OCI-LY7 (cell line): ENCODE results near the gene SNX25. TPM values are rescaled to one million over a fixed set of nuclear protein-coding genes. Genes with fewer than 3 reads are reported as not detected.

Experiments
- BruUV-seq: library from RNA; stranded (reverse); fragments of 400-500 nt; replicated peaks from 2 replicates; lab custom pipeline; 2021; lab: Mats Ljungman, UMichigan
- CTCF ChIA-PET: fragments of 300-600 bp; sonication (Branson Sonifier 250); formaldehyde crosslinking; loops from one replicate; lab custom pipeline; 2022; ENCODE audit warnings: antibody characterized with exemption; ENCODE audit not compliant: unreplicated experiment; lab: Charles Lee
- POLR2A ChIA-PET: fragments of 300-600 bp; sonication (Branson Sonifier 250); formaldehyde crosslinking; loops from one replicate; lab custom pipeline; 2022; ENCODE audit warnings: antibody characterized with exemption; lab: Charles Lee
- DNase-seq: peaks from one replicate; pipeline ENCODE4 v3.0.0-alpha.2; 2015; ENCODE audit warnings: low spot score
- H2AFZ ChIP-seq: fragments of 200-600 bp; sonication (generic), shearing (Covaris generic); 2 replicates; pipeline ENCODE4 v1.6.1; 2014; ENCODE audit warnings: mild to moderate bottlenecking, antibody characterized with exemption, low read length, moderate library complexity
- H3K27ac ChIP-seq: fragments of 200-600 bp; sonication (generic); 2 replicates; pipeline ENCODE4 v1.5.1; 2014; ENCODE audit warnings: mixed run types, low read depth, mild to moderate bottlenecking, moderate library complexity, low read length, inconsistent platforms; ENCODE audit not compliant: poor library complexity, severe bottlenecking
- H3K36me3 ChIP-seq: fragments of 200-600 bp; sonication (generic); 2 replicates; pipeline ENCODE4 v1.6.1; 2014; ENCODE audit warnings: mild to moderate bottlenecking, antibody characterized with exemption, low read length, moderate library complexity, mixed read lengths; ENCODE audit not compliant: insufficient read depth
- H3K4me1 ChIP-seq: fragments of 200-600 bp; sonication (generic); 2 replicates; pipeline ENCODE4 v1.5.1; 2014; ENCODE audit warnings: mild to moderate bottlenecking, low read length; ENCODE audit not compliant: insufficient read depth, poor library complexity, severe bottlenecking
- H3K4me2 ChIP-seq: fragments of 200-600 bp; sonication (generic); 2 replicates; pipeline ENCODE4 v1.6.1; 2014; ENCODE audit warnings: mild to moderate bottlenecking, low read length
- H3K4me3 ChIP-seq: fragments of 200-600 bp; sonication (generic); 2 replicates; pipeline ENCODE4 v1.5.1; 2014; ENCODE audit warnings: mild to moderate bottlenecking, low read depth, low read length; ENCODE audit not compliant: poor library complexity, severe bottlenecking
- H3K79me2 ChIP-seq: fragments of 200-600 bp; sonication (generic); 2 replicates; pipeline ENCODE4 v1.6.1; 2016; ENCODE audit warnings: low read depth, mild to moderate bottlenecking, low read length, moderate library complexity, mixed read lengths; ENCODE audit not compliant: insufficient read depth
- H3K9me2 ChIP-seq: fragments of 200-600 bp; sonication (generic); 2 replicates; pipeline ENCODE4 v1.6.1; 2016; ENCODE audit warnings: mild to moderate bottlenecking, low read length, mixed read lengths; ENCODE audit not compliant: insufficient read depth
- H3K9me3 ChIP-seq: fragments of 200-600 bp; sonication (generic); 2 replicates; pipeline ENCODE4 v1.6.1; 2014; ENCODE audit warnings: mild to moderate bottlenecking, mixed run types, low read length, mixed read lengths
- H4K20me1 ChIP-seq: fragments of 200-600 bp; sonication (generic); 2 replicates; pipeline ENCODE4 v1.6.1; 2014; ENCODE audit warnings: mild to moderate bottlenecking, antibody characterized with exemption, low read length, moderate library complexity, mixed read lengths; ENCODE audit not compliant: insufficient read depth
- EZH2phosphoT487 ChIP-seq: fragments of 200-600 bp; sonication (generic); IDR thresholded peaks from 2 replicates; pipeline ENCODE4 v1.6.1; 2018; ENCODE audit warnings: low read depth, borderline replicate concordance, mild to moderate bottlenecking, mixed run types, antibody characterized with exemption, low read length, moderate library complexity, mixed read lengths
- intact Hi-C: fragments of 100-400 bp; cut with micrococcal nuclease; formaldehyde crosslinking; loops from one replicate; pipeline ENCODE4 v1.10.0; 2022; ENCODE audit not compliant: unreplicated experiment
- total RNA-seq, 2 experiments: library from RNA; depleted of rRNA in 1 of 2; stranded (reverse); fragments of >200 nt in 1 of 2; shearing (Covaris generic) in 1 of 2; gene quantifications; 2 replicates each; pipeline ENCODE4 v1.2.3, GENCODE V29; 2014 to 2022
- TF ChIP-seq, protein P1 (sequence below): fragments of 200-600 bp; sonication (generic); conservative IDR thresholded peaks from 2 replicates; pipeline ENCODE4 v1.5.1; 2014; ENCODE audit warnings: mild to moderate bottlenecking, antibody characterized with exemption, low read length, moderate library complexity, mixed read lengths

The SNX25 gene
- total RNA-seq, 2 experiments from 2014 or later = 33.7 to 55.6 TPM

DNA sequence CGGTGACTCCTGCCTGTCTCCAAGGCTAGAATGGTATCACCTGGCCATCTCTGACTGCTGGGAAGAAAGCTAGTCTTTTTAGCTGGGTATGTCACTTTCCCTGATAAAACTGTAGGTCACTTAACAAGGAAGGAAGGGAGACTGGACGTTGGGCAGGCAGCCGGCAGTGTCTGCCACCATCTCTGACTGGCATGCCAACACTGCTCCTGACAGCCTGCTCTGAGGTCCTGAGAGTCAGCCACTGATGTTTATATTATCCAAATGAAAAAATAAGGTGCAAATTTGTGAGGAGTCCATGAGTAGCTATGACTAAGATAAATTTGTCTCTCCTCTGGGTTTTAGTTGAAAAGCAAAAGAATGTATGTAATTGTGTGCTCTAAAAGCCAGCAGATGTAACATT is 77.2 kb downstream of the SNX25 start:
- Histone ChIP-seq H3K36me3 (peaks cover 27% of the 10 kb centered on the region; the same call in 1 of the 2 replicates), H4K20me1 (no peaks in the 10 kb centered on the region), H3K9me2 (no peaks in the 10 kb centered on the region), H3K9me3 (no peaks in the 10 kb centered on the region), H3K4me3 (no peak overlapping the region), H2AFZ (no peak overlapping the region), H3K79me2 (no peaks in the 10 kb centered on the region), H3K4me2 (no peak overlapping the region), H3K27ac (no peak overlapping the region), H3K4me1 (no peaks in the 10 kb centered on the region)
- BruUV-seq = no TSS peak
- CTCF ChIA-PET = no interaction called here
- no peak for DNase-seq
- TF ChIP-seq, protein P1, sequence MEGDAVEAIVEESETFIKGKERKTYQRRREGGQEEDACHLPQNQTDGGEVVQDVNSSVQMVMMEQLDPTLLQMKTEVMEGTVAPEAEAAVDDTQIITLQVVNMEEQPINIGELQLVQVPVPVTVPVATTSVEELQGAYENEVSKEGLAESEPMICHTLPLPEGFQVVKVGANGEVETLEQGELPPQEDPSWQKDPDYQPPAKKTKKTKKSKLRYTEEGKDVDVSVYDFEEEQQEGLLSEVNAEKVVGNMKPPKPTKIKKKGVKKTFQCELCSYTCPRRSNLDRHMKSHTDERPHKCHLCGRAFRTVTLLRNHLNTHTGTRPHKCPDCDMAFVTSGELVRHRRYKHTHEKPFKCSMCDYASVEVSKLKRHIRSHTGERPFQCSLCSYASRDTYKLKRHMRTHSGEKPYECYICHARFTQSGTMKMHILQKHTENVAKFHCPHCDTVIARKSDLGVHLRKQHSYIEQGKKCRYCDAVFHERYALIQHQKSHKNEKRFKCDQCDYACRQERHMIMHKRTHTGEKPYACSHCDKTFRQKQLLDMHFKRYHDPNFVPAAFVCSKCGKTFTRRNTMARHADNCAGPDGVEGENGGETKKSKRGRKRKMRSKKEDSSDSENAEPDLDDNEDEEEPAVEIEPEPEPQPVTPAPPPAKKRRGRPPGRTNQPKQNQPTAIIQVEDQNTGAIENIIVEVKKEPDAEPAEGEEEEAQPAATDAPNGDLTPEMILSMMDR = no peak
- no peak for TF ChIP-seq EZH2phosphoT487
- intact Hi-C loops = no loop called here
- POLR2A ChIA-PET = interaction anchor here (0.5 to 2.0 kb wide), 5 partner anchors 10 to 27 kb away, joined by 3 to 5 read pairs (median 3); no protein-coding TSS in a partner anchor

DNA sequence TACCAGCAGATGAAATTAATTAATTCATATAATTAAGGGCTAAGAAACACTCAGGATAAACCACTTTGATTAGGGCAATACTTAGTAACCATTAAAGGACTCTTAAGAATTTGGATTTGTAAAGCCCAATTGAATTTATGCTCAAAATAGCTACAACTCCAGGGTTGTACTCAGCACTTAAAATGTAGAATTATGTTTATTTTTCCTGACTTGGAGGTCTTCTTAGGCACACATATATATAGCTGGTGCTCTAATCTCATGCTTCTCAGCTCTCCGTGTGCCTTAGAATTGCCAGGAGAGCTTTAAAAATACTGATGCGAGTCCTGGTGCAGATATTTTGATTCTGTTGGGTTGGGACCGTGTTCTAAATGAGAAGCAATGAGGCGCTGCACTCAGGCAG is 77.6 kb downstream of the SNX25 start:
- no peak for DNase-seq
- no peak overlapping the region for H3K4me2 ChIP-seq
- ChIA-PET POLR2A (interaction anchor here (0.5 to 2.6 kb wide), 8 partner anchors 9 to 34 kb away, joined by 3 to 14 read pairs (median 4); no protein-coding TSS in a partner anchor), CTCF (no interaction called here)
- intact Hi-C loops = no loop called here
- H2AFZ ChIP-seq = no peak overlapping the region
- H3K9me3 ChIP-seq = no peaks in the 10 kb centered on the region
- H3K4me1 ChIP-seq = no peaks in the 10 kb centered on the region
- TF ChIP-seq, protein P1 = no peak
- TF ChIP-seq EZH2phosphoT487 = no peak
- peaks cover 32% of the 10 kb centered on the region for H3K36me3 ChIP-seq
- BruUV-seq = no TSS peak
- H3K27ac ChIP-seq = no peak overlapping the region
- H3K9me2 ChIP-seq = no peaks in the 10 kb centered on the region
- H3K79me2 ChIP-seq = no peaks in the 10 kb centered on the region
- H4K20me1 ChIP-seq = no peaks in the 10 kb centered on the region
- no peak overlapping the region for H3K4me3 ChIP-seq

DNA sequence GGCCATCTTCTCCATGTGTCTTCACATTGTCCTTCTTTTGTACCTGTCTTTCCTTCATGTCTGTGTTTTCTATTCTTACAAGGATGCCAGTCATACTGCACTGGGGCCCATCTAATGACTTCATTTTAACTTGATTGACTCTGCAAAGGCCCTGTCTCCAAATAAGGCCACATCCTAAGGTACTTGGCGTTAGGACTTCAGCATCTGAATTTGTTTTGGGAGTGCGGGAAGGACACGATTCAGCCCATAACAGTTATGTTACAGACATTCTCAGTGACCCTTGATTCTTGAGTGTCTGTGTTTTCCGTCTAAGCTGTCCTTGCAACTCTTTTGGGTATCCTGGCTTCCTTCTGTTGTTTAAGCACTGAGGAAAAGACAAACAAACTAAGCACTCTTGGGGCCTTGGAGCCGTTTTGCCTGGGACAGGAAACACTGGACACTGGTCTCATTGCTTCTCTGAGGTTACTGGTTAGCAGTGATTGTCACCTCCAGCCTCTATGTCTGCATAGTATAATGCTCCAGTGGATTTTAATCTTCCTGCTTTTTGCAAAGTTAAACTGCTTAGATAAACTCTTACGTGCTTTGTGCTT is 80.7 kb downstream of the SNX25 start:
- TF ChIP-seq, protein P1 = no peak
- H3K4me3 ChIP-seq = no peak overlapping the region
- CTCF ChIA-PET = no interaction called here

More for the DNA sequence above, 80.7 kb downstream of the SNX25 start:
- no peak for DNase-seq
- H2AFZ ChIP-seq = no peak overlapping the region
- intact Hi-C loops = no loop called here
- no peaks in the 10 kb centered on the region for H3K9me2 ChIP-seq
- no peak overlapping the region for H3K27ac ChIP-seq
- peaks cover 54% of the 10 kb centered on the region for H3K36me3 ChIP-seq
- H3K4me1 ChIP-seq = no peaks in the 10 kb centered on the region
- H3K79me2 ChIP-seq = no peaks in the 10 kb centered on the region
- no peaks in the 10 kb centered on the region for H4K20me1 ChIP-seq
- no peaks in the 10 kb centered on the region for H3K9me3 ChIP-seq
- H3K4me2 ChIP-seq = no peak overlapping the region
- no TSS peak for BruUV-seq
- POLR2A ChIA-PET = interaction anchor here (0.9 to 1.1 kb wide), 2 partner anchors 19 to 74 kb away, joined by 3 to 4 read pairs; no protein-coding TSS in a partner anchor
